Measurements from ENCODE around the gene NRXN3.

The NRXN3 gene

GRCh38 chr14:79638672-79639266, 1468.6 kb downstream of the NRXN3 start:
- no peak for DNase-seq (ENCODE audit: low spot score)
- H3K4me3 ChIP-seq = no peak overlapping the region
- TF ChIP-seq CTCF (IDR thresholded peaks at IDR 0.05) = no peak
- no peak overlapping the region for H3K27ac ChIP-seq

- H3K4me3 ChIP-seq = no peak overlapping the region
- H3K27ac ChIP-seq = no peak overlapping the region
- DNase-seq (ENCODE audit: low spot score) = no peak
- no peak for TF ChIP-seq CTCF (IDR thresholded peaks at IDR 0.05)
These were observed 1469.4 kb downstream of the NRXN3 start for GRCh38 chr14:79639613-79640012.

GRCh38 chr14:79641371-79641770, 1471.2 kb downstream of the NRXN3 start:
- Histone ChIP-seq H3K4me3 (no peak overlapping the region), H3K27ac (no peak overlapping the region)
- TF ChIP-seq CTCF (IDR thresholded peaks at IDR 0.05) = no peak
- no peak for DNase-seq (ENCODE audit: low spot score)

GRCh38 chr14:79643132-79643531, 1473.0 kb downstream of the NRXN3 start:
- DNase-seq (ENCODE audit: low spot score) = no peak
- H3K27ac ChIP-seq = no peak overlapping the region

GRCh38 chr14:79645753-79646362, 1475.7 kb downstream of the NRXN3 start:
- H3K27ac ChIP-seq = no peak overlapping the region
- TF ChIP-seq CTCF (IDR thresholded peaks at IDR 0.05) = no peak
- no peak for DNase-seq (ENCODE audit: low spot score)
- no peak overlapping the region for H3K4me3 ChIP-seq

More at GRCh38 chr14:79643132-79643531, 1473.0 kb downstream of the NRXN3 start:
- H3K4me3 ChIP-seq = no peak overlapping the region
- no peak for TF ChIP-seq CTCF (IDR thresholded peaks at IDR 0.05)

- DNase-seq (ENCODE audit: low spot score) = no peak
- H3K27ac ChIP-seq = no peak overlapping the region
- TF ChIP-seq CTCF (IDR thresholded peaks at IDR 0.05) = no peak
- no peak overlapping the region for H3K4me3 ChIP-seq
These were observed 1479.7 kb downstream of the NRXN3 start for GRCh38 chr14:79649856-79650255.

Data from coronary artery (tissue), 2 donors.